DMS114 treated with DMSO at 0.1 percent for 48 hours (cell line): ENCODE data around the gene CPA2.
"Not testable (repeated sequence)": the region's sequence is repeated elsewhere in the genome, so short reads cannot be mapped to it uniquely, and the experiment has no call there.

ENCODE experiments used
- DNase-seq: peaks from one replicate; lab custom pipeline; 2025; ENCODE audit not compliant: unreplicated experiment; lab: John Stamatoyannopoulos, UW

Gene CPA2

DNA sequence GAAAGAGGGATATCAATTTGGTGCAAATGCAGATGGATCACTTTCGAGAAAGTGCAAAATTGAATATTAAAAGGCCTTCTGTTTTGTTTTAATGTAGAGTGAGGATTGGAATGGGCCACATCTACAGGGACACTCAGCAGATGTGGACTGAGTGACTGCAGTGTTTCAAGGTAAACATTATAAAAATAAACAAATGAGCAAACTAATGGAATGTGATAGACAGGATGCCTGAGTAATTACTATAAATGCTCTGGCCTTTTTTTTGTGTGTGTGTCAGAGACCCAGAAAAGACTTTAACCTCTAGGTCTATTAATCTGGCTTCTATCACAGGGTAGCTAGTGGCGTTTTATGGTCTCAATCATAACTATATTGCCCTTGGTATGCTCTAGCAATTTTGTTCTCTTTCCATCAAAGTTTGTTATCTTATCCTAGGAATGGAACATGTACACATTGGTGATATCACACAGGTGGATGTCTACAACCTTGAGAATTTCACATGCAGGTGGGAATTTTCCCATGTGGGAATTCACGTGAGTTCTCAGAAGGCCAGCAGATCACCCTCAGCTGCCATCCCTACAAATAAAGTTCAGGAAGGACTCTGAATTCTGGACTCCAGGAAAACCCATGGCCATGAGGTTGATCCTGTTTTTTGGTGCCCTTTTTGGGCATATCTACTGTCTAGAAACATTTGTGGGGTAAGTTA, at the start of gene CPA2:
TSS of gene CPA2 (plus strand) at position 606 of the 703 bp plus-strand sequence. CDS start at position 625, 19 bp downstream.
- DNase-seq = no peak

- no peak for DNase-seq
These were observed 47.6 kb upstream of the CPA2 start for GRCh38 chr7:130218806-130219620.

DNA sequence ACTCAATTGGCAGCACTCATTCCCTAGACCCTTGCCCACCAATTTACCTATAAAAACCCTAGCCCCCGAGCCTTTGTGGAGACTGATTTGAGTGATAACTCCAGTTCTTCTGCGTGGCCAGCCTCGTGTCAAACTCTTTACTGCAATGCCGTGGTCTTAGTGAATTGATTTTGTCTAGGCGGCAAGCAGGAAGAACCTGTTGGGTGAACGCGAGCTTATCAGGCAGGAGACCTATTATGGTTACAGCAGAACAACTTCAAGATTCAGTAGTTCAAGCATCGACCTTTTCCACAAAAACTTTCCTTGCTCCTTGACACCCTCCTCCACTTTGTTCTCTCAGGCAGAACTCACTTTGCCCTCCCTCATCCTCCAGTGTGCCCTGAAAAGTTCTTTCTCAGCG, 46.8 kb upstream of the CPA2 start:
- DNase-seq = no peak

GRCh38 chr7:130221746-130222145, 44.9 kb upstream of the CPA2 start:
- no peak for DNase-seq

GRCh38 chr7:130223646-130224045, 43.0 kb upstream of the CPA2 start:
- DNase-seq = no peak

DNA sequence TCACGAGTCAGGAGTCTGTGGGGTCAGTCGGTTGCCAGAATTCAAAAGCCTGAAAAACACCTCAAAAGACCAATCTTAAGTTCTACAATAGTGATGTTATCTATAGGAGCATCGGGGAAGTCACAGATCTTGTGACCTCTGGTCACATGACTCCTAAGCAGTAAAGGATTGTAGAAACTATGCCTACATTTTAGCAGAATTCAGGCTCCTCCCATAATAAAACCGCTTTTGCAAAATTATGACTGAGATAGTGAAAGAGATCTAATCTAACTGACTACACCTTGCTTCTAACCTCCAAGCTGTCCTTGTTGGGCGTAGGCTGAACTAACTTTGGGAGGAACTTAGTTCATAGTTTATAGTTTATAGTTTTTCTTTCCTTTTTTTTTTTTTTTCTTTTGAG, 42.5 kb upstream of the CPA2 start:
- DNase-seq = no peak

- not testable (repeated sequence) for DNase-seq
These were observed 41.7 kb upstream of the CPA2 start for GRCh38 chr7:130224923-130225322.

- DNase-seq = no peak
These were observed 40.3 kb upstream of the CPA2 start for GRCh38 chr7:130226333-130226732.

- DNase-seq = no peak
These were observed 38.6 kb upstream of the CPA2 start for GRCh38 chr7:130227883-130228575.

DNA sequence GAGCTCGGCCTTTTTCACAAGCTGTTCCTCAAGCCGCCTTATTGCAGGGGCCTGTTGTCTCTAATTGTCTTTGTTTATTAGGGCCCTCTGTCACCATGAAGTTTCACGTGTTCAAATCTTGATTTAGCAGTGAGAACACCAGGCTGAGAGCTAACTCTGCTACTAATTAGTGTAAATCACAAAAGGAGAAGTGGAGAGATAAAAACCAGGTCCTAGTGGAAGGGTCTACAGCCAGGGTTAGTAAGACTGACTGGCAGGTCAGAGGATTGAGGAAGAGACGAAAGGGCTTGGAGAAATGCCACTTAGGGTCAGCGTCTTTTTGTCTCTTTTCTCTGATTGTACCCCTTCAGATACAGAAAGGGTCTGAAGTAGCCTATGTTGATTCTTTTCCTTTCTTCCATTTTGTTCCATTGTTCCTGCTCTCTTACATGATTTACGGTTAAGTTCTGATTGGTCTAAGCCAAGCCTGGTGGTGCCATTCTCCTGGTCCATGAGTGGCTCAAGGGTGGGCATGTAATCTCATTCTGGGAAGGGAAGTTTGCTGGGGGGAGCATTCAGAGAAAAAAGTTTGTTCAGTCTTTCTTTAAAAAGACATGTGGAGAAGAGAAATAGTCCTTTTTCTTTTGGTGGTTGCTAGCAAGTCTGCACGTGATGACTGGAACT, 37.7 kb upstream of the CPA2 start:
- no peak for DNase-seq

DNA sequence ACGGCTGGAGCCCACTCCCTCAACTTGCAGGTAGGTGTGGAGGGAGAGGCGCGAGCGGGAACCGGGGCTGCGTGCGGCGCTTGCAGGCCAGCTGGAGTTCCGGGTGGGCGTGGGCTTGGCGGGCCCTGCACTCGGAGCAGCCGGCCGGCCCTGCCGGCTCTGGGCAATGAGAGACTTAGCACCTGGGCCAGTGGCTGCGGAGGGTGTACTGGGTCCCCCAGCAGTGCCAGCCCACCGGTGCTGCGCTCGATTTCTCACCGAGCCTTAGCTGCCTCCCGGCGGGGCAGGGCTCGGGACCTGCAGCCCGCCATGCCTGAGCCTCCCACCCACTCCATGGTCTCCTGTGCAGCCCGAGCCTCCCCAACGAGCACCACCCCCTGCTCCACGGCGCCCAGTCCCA, 36.7 kb upstream of the CPA2 start:
- not testable (repeated sequence) for DNase-seq

DNA sequence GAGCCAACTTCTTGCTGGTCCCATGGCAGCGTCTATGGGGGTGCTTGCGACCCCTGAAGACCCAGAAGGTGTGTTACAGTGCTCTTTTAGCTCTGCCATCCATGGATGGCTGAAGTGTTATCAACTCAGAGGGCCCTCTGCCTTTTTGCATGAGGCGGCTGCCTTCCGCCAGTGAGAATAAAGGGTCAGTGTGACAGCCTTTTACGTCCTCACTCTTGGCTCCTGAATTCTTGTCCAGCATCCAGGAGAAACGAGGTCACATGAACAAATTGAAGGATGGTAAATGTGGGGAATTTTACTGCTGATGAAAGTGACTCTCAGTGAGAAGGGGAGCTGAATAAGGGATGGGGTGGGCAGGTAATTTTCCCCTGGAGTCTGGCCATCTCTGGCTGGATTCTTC, 34.9 kb upstream of the CPA2 start:
- no peak for DNase-seq

DNA sequence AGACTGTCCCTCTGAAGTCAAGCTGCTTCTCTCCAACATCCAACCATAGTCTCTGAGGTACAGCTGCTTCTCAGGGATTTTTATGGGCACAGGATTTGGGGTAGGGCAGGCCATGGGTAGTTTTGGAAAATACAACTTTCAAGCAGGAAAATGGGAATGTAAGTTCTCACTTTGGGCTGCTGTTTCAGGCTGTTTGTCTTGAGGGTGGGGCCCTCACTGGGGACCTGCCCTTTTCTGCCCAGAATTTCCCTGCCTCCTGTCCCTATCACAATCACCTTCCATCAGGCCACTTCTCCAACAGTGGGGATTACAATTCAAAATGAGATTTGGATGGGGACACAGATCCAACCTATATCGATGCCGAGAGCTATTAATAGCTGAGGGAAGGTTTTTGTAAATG, 34.5 kb upstream of the CPA2 start:
- no peak for DNase-seq

- no peak for DNase-seq
These were observed 32.6 kb upstream of the CPA2 start for GRCh38 chr7:130234078-130234477.

DNA sequence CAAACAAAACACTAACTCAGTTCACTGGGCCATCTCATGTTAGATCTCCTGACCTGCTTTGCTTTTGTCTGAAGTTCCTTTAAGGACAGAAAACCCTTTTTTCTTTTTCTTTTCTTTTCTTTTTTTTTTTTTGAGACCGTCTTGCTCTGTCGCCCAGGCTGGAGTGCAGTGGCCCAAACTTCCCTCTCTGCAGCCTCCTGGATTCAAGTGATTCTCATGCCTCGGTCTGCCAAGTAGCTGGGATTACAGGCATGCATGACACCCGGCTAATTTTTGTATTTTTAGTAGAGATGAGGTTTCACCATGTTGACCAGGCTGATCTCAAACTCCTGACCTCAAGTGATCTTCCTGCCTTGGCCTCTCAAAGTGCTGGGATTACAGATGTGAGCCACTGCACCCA, 30.3 kb upstream of the CPA2 start:
- not testable (repeated sequence) for DNase-seq

DNA sequence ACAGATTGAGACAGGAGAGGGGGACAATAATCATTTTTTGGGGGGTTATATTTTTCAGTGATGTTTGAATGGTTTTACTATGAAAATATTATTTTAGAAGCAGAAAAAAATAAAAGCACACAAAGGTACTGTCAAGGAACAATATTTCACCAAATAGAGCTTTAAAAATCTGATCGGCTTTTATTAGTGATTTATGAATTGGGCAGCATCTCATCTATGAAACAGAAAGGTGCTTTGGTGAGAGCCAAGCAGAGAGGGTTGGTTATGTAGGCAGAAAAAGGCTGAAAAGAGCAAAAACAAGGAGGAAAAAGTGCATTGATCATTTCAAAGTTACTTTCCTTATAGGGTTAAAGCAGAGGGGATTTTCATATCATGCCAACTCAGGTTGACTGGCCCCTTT, 26.4 kb upstream of the CPA2 start:
- no peak for DNase-seq

DNA sequence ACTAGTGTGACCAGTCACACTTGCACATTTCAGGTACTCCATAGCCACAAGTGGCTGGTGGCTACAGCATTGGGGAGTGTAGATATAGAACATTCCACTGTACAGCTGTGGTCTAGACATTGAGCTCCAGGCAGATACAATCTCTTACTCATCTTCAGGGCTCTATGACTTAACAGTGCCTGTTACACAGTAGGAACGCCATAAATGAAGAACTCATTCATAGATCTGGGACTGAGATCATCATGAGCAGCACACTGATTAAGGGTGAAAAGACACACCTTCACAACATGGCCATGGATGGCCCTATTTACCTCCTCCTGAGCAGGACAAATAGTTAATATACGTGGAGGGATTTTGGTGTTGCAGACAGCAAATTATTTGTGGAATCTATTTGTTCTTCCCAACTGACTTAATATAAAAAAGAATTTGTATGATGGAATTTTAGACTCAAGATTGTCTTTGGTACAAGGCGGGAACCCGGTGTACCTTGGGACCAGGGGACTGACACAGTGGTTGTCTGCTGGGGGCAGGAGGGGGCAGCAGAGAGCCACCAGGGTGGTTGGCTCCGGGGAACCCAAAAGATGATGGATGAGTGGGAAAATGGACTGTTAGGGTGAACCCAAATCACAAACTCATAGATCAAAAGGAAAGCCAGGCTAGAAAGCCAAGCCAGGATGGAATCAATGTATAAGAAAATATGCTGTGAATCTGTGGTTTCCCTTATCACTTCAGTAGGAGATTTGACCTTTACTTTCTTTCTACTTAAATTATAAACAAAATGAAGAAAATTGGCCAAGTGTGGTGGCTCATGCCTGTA, 24.3 kb upstream of the CPA2 start:
- DNase-seq = no peak

- DNase-seq = not testable (repeated sequence)
These were observed 23.2 kb upstream of the CPA2 start for GRCh38 chr7:130243486-130243885.

DNA sequence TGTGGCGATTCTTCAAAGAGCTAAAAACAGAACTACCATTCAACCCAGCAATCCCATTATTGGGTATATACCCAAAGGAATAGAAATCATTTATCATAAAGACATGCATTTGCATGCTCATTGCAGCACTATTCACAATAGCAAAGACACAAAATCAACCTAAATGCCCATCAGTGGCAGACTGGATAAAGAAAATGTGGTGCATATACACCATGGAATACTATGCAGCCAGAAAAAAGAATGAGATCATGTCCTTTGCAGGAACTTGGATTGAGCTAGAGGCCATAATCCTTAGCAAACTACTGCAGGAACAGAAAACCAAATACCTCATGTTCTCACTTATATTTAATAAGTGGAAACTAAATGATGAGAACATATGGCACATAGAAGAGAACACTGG, 20.2 kb upstream of the CPA2 start:
- DNase-seq = not testable (repeated sequence)

DNA sequence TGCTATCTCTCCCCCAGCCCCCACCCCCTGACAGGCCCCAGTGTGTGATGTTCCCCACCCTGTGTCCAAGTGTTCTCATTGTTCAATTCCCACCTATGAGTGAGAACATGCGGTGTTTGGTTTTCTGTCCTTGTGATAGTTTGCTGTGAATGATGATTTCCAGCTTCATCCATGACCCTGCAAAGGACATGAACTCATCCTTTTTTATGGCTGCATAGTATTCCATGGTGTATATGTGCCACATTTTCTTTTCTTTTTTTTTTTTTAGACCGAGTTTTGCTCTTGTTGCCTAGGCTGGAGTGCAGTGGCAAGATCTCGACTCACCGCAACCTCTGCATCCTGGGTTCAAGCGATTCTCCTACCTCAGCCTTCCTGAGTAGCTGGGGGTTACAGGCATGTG, 17.8 kb upstream of the CPA2 start:
- not testable (repeated sequence) for DNase-seq
